Cardiac muscle cell (in vitro differentiated cells and primary cell): ENCODE results near the gene GRID1. TPM values are rescaled to one million over a fixed set of nuclear protein-coding genes. Genes with fewer than 3 reads are reported as not detected.

Experiments
- DNase-seq, 2 donors: peaks; one replicate each; pipeline versions ENCODE4 v3.0.0 to v3.0.0-alpha.2; 2010 to 2017; ENCODE audit warnings: low read depth in 1 of 2, low spot score in 1 of 2
- H3K27ac ChIP-seq: fragments of 200-600 bp; sonication (generic); 2 replicates; pipeline ENCODE4 v1.5.1; 2016
- H3K27me3 ChIP-seq: fragments of 200-600 bp; sonication (generic); 2 replicates; pipeline ENCODE4 v1.6.0; 2016; ENCODE audit warnings: control low read depth
- H3K36me3 ChIP-seq: fragments of 200-600 bp; sonication (generic); 2 replicates; pipeline ENCODE4 v1.5.1; 2016; ENCODE audit warnings: control low read depth
- H3K4me1 ChIP-seq: fragments of 200-600 bp; sonication (generic); 2 replicates; pipeline ENCODE4 v1.8.1; 2017; ENCODE audit warnings: low read depth, mild to moderate bottlenecking, mixed run types
- H3K4me3 ChIP-seq: fragments of 200-600 bp; sonication (generic); 2 replicates; pipeline ENCODE4 v1.5.1; 2016; ENCODE audit warnings: mild to moderate bottlenecking
- H3K9me3 ChIP-seq: fragments of 200-600 bp; sonication (generic); 2 replicates; pipeline ENCODE4 v1.5.1; 2017; ENCODE audit warnings: low read depth, mild to moderate bottlenecking, control low read depth
- polyA plus RNA-seq: library from polyadenylated mRNA; unstranded; fragments of >200 nt; fragmentation: Nextera tagmentation; extraction: Ambion mirVana; gene quantifications from 2 replicates; pipeline ENCODE4 v1.2.1, GENCODE V29; 2016
- total RNA-seq: library from RNA; depleted of rRNA; stranded (reverse); fragments of >200 nt; gene quantifications from 2 replicates; pipeline ENCODE4 v1.2.3, GENCODE V29; 2016
- TF ChIP-seq, protein P1 (sequence below): IDR thresholded peaks from 2 replicates; pipeline ENCODE4 v1.5.1; 2012; ENCODE audit warnings: low read depth, mild to moderate bottlenecking, low read length

Gene GRID1
- total and polyA plus RNA-seq, 2 experiments from 2014 or later: 1.5 to 1.6 TPM

DNA sequence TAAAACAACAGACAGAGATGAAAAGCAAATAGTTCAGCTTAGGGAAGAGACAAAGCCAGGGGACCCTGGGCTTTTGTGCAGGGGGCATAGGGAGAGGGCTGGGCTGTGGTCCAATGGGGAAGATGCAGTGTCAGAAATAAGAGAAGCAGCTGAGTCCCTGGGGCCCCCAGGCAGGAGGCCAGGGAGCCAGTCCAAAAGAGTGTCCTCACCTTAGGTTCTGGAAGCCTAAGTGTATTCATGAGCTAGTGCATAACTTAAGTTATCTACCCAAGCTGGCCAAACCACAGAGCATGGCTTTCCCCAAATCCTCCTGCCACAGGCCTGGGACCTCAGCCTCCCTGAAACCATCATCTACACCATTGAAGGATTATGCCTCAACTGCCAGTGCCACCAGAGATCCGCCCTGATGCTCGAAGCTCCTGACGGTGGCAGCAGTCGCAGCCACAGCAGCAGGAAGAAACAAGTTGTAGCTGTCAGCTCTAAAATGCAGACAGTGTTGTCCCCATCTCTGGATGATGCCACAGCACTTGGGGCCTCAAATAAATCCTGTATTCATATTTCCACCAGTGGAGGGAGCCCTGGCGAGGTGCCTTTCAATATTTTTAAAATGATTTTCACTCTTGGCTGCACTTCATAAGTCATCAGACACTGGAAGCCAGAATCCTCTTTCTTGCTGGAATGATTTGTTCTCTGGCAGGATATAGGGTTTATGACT lies 574.6 kb downstream of the GRID1 start:
- Histone ChIP-seq H3K4me3 (no peak overlapping the region), H3K4me1 (peaks cover 7% of the 10 kb centered on the region)
- peak; percentile 10 to 26 for DNase-seq

DNA sequence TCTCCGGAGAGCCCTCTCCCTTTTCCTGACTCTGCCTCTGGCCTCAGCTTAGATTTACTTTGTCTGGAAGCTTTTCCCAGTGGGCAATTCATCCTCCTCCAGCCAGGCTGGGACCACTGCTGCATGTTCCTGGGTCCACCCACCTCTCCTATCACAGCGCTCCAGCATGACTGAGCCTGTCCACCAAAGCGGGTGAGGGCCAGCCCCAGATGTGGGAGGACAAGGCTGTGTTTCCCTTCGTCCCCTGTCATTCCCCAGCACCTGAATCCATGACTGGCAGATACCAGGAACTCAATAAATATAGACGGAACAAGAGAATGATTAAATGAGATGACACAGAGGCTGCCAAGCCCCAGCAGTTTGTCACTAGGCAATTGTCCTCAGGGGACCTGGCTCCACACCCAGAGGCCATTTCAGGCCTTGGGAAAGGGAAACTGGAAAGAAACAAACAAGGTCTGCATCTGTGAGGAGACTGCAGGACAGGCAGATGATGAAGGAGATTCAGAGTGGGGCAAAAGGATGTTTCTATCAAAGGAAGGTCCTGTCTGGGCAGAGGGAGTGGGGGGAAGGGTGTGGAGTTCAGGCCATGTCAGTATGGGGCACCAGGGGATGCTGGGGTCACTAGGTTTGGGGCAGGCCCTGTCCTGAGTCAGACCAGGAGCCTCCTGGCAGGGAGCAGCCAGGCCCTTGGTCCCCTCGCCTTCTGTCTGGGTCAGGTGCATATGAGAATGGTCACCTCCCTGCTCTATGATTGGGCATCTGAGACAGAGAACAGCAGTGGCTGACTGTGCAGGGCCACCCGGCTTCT lies 576.4 kb downstream of the GRID1 start:
- Histone ChIP-seq H3K9me3 (no peaks in the 10 kb centered on the region), H3K36me3 (no peaks in the 10 kb centered on the region)

More for the DNA sequence above, 574.6 kb downstream of the GRID1 start:
- Histone ChIP-seq H3K27me3 (no peaks in the 10 kb centered on the region), H3K9me3 (no peaks in the 10 kb centered on the region), H3K36me3 (no peaks in the 10 kb centered on the region), H3K27ac (no peak overlapping the region)
- TF ChIP-seq, protein P1, sequence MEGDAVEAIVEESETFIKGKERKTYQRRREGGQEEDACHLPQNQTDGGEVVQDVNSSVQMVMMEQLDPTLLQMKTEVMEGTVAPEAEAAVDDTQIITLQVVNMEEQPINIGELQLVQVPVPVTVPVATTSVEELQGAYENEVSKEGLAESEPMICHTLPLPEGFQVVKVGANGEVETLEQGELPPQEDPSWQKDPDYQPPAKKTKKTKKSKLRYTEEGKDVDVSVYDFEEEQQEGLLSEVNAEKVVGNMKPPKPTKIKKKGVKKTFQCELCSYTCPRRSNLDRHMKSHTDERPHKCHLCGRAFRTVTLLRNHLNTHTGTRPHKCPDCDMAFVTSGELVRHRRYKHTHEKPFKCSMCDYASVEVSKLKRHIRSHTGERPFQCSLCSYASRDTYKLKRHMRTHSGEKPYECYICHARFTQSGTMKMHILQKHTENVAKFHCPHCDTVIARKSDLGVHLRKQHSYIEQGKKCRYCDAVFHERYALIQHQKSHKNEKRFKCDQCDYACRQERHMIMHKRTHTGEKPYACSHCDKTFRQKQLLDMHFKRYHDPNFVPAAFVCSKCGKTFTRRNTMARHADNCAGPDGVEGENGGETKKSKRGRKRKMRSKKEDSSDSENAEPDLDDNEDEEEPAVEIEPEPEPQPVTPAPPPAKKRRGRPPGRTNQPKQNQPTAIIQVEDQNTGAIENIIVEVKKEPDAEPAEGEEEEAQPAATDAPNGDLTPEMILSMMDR: no peak

DNA sequence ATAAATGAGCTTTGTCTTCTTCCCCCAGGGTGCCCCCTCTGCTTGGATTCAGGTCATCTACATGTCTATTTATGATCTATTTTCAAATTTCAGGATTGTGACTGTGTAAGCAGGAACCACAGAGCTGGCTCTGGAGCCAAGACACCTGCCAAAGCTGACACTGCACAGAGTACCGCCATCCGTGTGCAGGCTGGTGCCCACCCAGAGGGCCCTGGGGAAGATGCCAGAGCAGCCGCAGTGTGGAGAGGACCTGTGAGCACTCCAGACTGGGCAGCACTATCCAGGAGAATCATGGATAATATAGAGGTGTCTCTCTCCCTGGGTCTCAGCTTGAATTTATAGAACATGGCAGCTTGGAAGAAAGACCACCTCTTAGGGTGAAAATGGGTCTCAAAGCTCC lies 577.5 kb downstream of the GRID1 start:
- Histone ChIP-seq H3K27me3 (no peaks in the 10 kb centered on the region), H3K4me1 (no peaks in the 10 kb centered on the region), H3K36me3 (no peaks in the 10 kb centered on the region), H3K4me3 (no peak overlapping the region), H3K9me3 (no peaks in the 10 kb centered on the region), H3K27ac (no peak overlapping the region)
- TF ChIP-seq, protein P1: no peak
- DNase-seq: no peak

More for the DNA sequence above, 576.4 kb downstream of the GRID1 start:
- H3K27me3 ChIP-seq: no peaks in the 10 kb centered on the region
- no peak overlapping the region for H3K4me3 ChIP-seq
- H3K4me1 ChIP-seq: peaks cover 4% of the 10 kb centered on the region
- H3K27ac ChIP-seq: no peak overlapping the region
- TF ChIP-seq, protein P1: no peak
- DNase-seq: no peak

DNA sequence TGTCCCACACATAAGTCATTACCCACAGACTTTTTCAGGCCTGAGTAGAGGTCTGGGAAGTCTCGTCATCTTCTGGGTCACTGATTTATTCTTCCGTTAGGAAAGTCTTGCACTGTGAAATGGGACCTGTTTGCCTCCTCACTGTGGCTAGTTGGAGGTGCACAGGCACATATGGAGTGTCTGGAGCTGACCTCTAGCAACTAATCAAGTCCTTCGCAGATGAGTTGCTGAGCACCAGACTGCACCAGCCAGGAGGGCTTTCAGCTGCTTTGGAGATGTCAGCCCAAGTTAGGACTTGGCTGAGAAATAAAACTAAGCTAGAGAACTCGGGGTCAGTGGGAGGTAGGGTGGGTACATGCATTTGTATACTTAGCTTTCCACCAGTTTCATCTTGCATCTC lies 578.0 kb downstream of the GRID1 start:
- Histone ChIP-seq H3K4me1 (no peaks in the 10 kb centered on the region), H3K4me3 (no peak overlapping the region), H3K9me3 (no peaks in the 10 kb centered on the region), H3K27ac (no peak overlapping the region), H3K36me3 (no peaks in the 10 kb centered on the region), H3K27me3 (no peaks in the 10 kb centered on the region)
- TF ChIP-seq, protein P1: no peak
- no peak for DNase-seq

DNA sequence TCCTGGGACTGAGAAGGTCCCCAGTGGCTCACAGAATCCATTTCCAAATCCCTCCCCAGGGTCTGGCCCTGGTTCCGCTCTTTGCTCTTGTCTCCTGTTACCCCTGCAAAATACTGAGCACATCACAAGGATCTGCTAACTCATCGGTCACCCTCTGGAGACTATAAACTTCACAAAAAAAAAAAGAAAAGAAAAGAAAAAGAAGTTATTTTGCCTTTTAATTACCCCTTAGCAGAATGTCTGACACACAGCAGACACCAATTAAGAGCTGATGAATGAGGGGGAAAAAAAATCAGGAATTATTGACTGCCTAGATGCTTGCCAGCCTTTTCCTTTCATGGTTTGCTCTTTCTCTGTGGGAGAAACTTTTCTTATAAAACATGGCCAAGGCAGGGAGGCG lies 578.7 kb downstream of the GRID1 start:
- TF ChIP-seq, protein P1: no peak
- Histone ChIP-seq H3K27me3 (no peaks in the 10 kb centered on the region), H3K27ac (no peak overlapping the region), H3K4me3 (no peak overlapping the region), H3K4me1 (no peaks in the 10 kb centered on the region), H3K36me3 (no peaks in the 10 kb centered on the region), H3K9me3 (no peaks in the 10 kb centered on the region)
- DNase-seq: no peak
